Measurements from ENCODE around the gene GNL2. TPM values are rescaled to one million over a fixed set of nuclear protein-coding genes. Genes with fewer than 3 reads are reported as not detected.
"Not testable (repeated sequence)": the region's sequence is repeated elsewhere in the genome, so short reads cannot be mapped to it uniquely, and the experiment has no call there.

Gene GNL2
- total RNA-seq, 2 experiments from 2014 or later = 50.6 to 52.8 TPM

DNA sequence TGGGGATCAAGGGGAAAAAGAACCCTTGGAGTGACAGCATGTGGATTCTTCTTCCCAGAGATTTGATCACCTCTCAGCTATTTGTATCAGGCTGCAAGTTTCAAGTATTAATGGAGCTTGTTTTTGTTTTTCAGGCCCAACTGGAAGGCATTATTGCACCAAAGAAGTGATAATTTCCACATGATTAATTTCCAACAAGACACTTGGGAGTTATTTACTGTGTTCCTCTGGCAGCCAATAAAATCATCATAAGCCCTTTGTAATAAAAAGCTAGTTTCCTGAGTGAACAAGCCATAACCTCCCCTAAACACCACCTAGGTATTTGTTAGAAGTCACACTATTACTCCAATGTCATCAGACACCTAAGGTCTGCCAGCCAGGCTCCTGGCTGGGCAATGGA, 30.8 kb downstream of the GNL2 start:
- POLR2A ChIA-PET = interaction anchor here (0.8 to 1.7 kb wide), 3 partner anchors 11 to 112 kb away, joined by 3 to 6 read pairs (median 6); partner anchors contain the start of genes GNL2 and SNIP1
- Mint-ChIP-seq H3K9me3 (no peaks in the 10 kb centered on the region), H3K36me3 (ENCODE audit: low read depth) (peaks cover 53% of the 10 kb centered on the region)

GRCh38 chr1:37562984-37563383, 32.8 kb downstream of the GNL2 start:
- Mint-ChIP-seq H3K9me3 (no peaks in the 10 kb centered on the region), H3K36me3 (ENCODE audit: low read depth) (peaks cover 34% of the 10 kb centered on the region), H3K27ac (peak overlapping the region; percentile 11), H3K27me3 (no peaks in the 10 kb centered on the region), H3K4me1 (peaks cover 16% of the 10 kb centered on the region), H3K4me3 (no peak overlapping the region)
- ChIA-PET CTCF (interaction anchor here (0.9 to 1.5 kb wide), 4 partner anchors 40 to 119 kb away, joined by 3 to 6 read pairs (median 4); no protein-coding TSS in a partner anchor), POLR2A (interaction anchor here (1.1 to 1.7 kb wide), 4 partner anchors 9 to 297 kb away, joined by 3 to 6 read pairs (median 3); partner anchors contain the start of genes MTF1 and SNIP1)
- no peak for DNase-seq

More for the DNA sequence above, 30.8 kb downstream of the GNL2 start:
- Mint-ChIP-seq H3K4me3 (no peak overlapping the region), H3K27ac (no peak overlapping the region), H3K4me1 (peaks cover 20% of the 10 kb centered on the region), H3K27me3 (no peaks in the 10 kb centered on the region)
- CTCF ChIA-PET = interaction anchor here (1.0 to 1.8 kb wide), 3 partner anchors 11 to 117 kb away, joined by 3 to 4 read pairs (median 3); partner anchors contain the start of gene SNIP1
- DNase-seq = no peak

DNA sequence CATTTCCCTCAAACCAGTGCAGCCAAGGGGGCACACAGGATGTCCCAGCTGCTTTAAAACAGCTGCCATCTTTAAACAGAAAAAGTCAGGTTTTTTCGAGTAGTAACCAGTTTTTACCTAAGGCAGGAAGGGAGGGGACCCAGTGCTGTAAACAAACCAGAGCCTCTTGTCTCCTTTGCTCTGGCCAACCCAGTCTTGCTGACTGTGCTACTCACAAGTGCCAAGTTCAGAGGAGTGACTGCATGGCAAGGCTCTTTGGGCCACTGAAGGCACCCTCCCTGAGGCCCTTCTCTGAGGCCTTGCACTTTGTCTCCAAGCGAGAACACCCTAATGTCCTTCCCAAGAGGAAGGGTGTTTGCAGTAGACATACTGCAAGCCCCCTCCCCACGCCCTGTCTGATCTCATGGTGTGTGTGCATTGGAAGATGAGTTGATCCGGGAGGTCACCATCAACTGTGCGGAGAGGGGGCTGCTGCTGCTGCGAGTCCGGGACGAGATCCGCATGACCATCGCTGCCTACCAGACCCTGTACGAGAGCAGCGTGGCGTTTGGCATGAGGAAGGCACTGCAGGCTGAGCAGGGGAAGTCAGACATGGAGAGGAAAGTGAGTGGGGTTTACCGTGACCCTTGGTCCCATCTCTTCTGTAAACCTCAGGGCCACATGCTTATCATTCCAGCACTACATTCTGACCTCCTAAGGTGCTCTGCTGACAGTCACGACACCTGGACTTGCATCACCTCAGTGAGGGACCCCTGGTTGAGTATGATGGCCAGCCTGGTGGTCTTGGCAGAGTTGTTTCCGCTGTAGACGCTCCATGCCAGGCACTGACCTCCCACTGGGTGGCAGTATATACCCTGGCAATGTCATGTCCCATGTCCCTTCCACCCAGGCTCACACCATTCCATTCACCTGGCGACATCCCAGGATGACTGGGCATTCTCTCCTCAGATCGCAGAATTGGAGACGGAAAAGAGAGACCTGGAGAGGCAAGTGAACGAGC, 34.3 kb downstream of the GNL2 start:
- Mint-ChIP-seq H3K27ac (peak overlapping the region; percentile 64), H3K4me1 (peaks cover 20% of the 10 kb centered on the region), H3K27me3 (no peaks in the 10 kb centered on the region), H3K4me3 (no peak overlapping the region), H3K9me3 (no peaks in the 10 kb centered on the region), H3K36me3 (ENCODE audit: low read depth) (peaks cover 19% of the 10 kb centered on the region)
- POLR2A ChIA-PET = no interaction called here
- CTCF ChIA-PET = interaction anchor here (0.8 to 0.9 kb wide), 4 partner anchors 47 to 122 kb away, joined by 3 to 4 read pairs (median 4); partner anchors contain the start of gene MEAF6
- peak; percentile 50 for DNase-seq

GRCh38 chr1:37560401-37561132, 35.2 kb downstream of the GNL2 start:
- peaks cover 25% of the 10 kb centered on the region for H3K4me1 Mint-ChIP-seq

GRCh38 chr1:37559957-37560379, 35.8 kb downstream of the GNL2 start:
- H3K9me3 Mint-ChIP-seq; H3K4me3 Mint-ChIP-seq; POLR2A ChIA-PET; H3K27me3 Mint-ChIP-seq; H3K27ac Mint-ChIP-seq; H3K36me3 Mint-ChIP-seq (ENCODE audit: low read depth); CTCF ChIA-PET; DNase-seq: not testable (repeated sequence)
- peaks cover 28% of the 10 kb centered on the region for H3K4me1 Mint-ChIP-seq

More at GRCh38 chr1:37560401-37561132, 35.2 kb downstream of the GNL2 start:
- Mint-ChIP-seq H3K27ac (peak overlapping the region; percentile 64), H3K4me3 (no peak overlapping the region), H3K36me3 (ENCODE audit: low read depth) (peaks cover 12% of the 10 kb centered on the region), H3K9me3 (no peaks in the 10 kb centered on the region), H3K27me3 (no peaks in the 10 kb centered on the region)
- no peak for DNase-seq
- POLR2A ChIA-PET = no interaction called here
- CTCF ChIA-PET = interaction anchor here (0.9 kb wide), 2 partner anchors 46 to 123 kb away, joined by 3 to 4 read pairs; partner anchors contain the start of gene MEAF6

GRCh38 chr1:37559080-37559479, 36.7 kb downstream of the GNL2 start:
- peaks cover 10% of the 10 kb centered on the region for H3K36me3 Mint-ChIP-seq (ENCODE audit: low read depth)
- H3K27ac Mint-ChIP-seq = no peak overlapping the region
- no peak overlapping the region for H3K4me3 Mint-ChIP-seq
- DNase-seq = no peak
- ChIA-PET POLR2A (no interaction called here), CTCF (no interaction called here)
- peaks cover 36% of the 10 kb centered on the region for H3K4me1 Mint-ChIP-seq
- no peaks in the 10 kb centered on the region for H3K27me3 Mint-ChIP-seq
- H3K9me3 Mint-ChIP-seq = peaks cover 2% of the 10 kb centered on the region

DNA sequence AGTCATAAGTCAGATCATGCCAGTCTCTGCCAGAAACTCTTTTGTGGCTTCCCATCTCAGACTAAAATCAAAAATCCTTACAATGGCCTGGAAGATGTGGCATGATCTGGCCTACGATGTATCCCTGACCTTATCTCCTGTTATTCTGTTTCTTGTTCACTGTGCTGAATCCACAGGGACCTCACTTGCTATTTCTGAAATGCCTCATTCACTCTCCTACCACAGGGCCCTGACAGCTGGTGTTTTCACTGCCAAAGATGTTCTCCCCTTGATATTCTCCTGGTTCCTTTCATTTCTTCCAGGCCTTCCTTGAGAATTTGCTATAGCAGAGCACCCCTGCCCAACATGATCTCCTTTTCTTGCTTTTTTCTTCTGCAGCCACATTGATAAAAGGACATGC, 37.3 kb downstream of the GNL2 start:
- CTCF ChIA-PET = interaction anchor here (0.6 kb wide), 1 partner anchor 131 kb away, joined by 4 read pairs; no protein-coding TSS in a partner anchor
- Mint-ChIP-seq H3K27ac (no peak overlapping the region), H3K4me3 (no peak overlapping the region), H3K4me1 (peaks cover 39% of the 10 kb centered on the region), H3K36me3 (ENCODE audit: low read depth) (peaks cover 12% of the 10 kb centered on the region), H3K9me3 (peaks cover 2% of the 10 kb centered on the region), H3K27me3 (no peaks in the 10 kb centered on the region)
- DNase-seq = no peak
- POLR2A ChIA-PET = no interaction called here

GRCh38 chr1:37557402-37557801, 38.3 kb downstream of the GNL2 start:
- CTCF ChIA-PET = no interaction called here
- Mint-ChIP-seq H3K36me3 (ENCODE audit: low read depth) (peaks cover 20% of the 10 kb centered on the region), H3K9me3 (peaks cover 2% of the 10 kb centered on the region), H3K4me3 (no peak overlapping the region), H3K27ac (no peak overlapping the region), H3K27me3 (no peaks in the 10 kb centered on the region), H3K4me1 (peaks cover 48% of the 10 kb centered on the region)
- POLR2A ChIA-PET = interaction anchor here (1.2 kb wide), 1 partner anchor 43 kb away, joined by 3 read pairs; the partner anchor contains the start of gene MEAF6
- no peak for DNase-seq

DNA sequence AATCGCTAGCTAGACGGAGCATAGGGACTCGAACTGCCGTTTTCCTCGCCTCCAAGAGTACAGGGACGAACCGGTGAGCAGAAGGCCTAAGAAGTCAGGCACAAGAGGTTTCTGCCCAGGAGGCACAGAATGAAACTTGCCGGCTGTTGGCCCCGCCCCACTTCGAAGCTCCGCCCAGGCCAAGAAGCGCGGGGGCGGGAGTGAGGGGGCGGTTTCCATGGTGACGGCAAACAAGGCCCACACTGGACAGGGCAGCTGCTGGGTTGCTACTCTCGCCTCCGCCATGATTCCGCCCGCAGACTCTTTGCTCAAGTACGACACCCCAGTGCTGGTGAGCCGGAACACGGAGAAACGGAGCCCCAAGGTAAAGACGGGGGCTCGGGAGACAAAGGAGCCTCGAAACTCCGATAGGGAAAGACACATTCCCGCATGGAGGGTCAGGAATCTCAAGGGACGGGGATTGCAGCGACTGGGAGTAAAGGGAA, 39.0 kb downstream of the GNL2 start, which contains the start of gene DNALI1:
TSS of gene DNALI1 (plus strand) at position 229 of the 485 bp plus-strand sequence. CDS start at position 284, 55 bp downstream.
- no peak within 1 kb of the TSS for H3K27ac Mint-ChIP-seq
- ChIA-PET POLR2A (interaction anchor here (1.2 kb wide), 1 partner anchor 42 kb away, joined by 3 read pairs; the partner anchor contains the start of gene MEAF6), CTCF (no interaction called here)
- H3K9me3 Mint-ChIP-seq = peaks cover 2% of the 10 kb centered on the region
- no peak within 1 kb of the TSS for H3K4me3 Mint-ChIP-seq
- H3K27me3 Mint-ChIP-seq = no peaks in the 10 kb centered on the region
- peaks cover 23% of the 10 kb centered on the region for H3K36me3 Mint-ChIP-seq (ENCODE audit: low read depth)
- DNase-seq = peak; percentile 38
- peaks cover 52% of the 10 kb centered on the region for H3K4me1 Mint-ChIP-seq

GRCh38 chr1:37553927-37554808, 41.6 kb downstream of the GNL2 start, which contains the start of gene SNIP1:
Gene SNIP1, minus strand, starts transcription at chr1:37554293. Its CDS starts 64 bp downstream, at chr1:37554229.
- DNase-seq = peak; percentile 94
- H3K27me3 Mint-ChIP-seq = no peaks in the 10 kb centered on the region
- H3K27ac Mint-ChIP-seq = peak within 1 kb of the TSS; percentile 92

GRCh38 chr1:37553598-37553926, 42.2 kb downstream of the GNL2 start:
- peaks cover 2% of the 10 kb centered on the region for H3K9me3 Mint-ChIP-seq
- ChIA-PET CTCF (interaction anchor here (1.0 to 2.2 kb wide), 4 partner anchors 11 to 128 kb away, joined by 3 to 15 read pairs (median 4); partner anchors contain the start of gene MEAF6), POLR2A (interaction anchor here (1.0 to 2.3 kb wide), 14 partner anchors 10 to 138 kb away, joined by 3 to 21 read pairs (median 6); partner anchors contain the start of genes CDCA8, GNL2, MEAF6 and ZC3H12A)
- peak overlapping the region; percentile 92 for H3K27ac Mint-ChIP-seq
- H3K4me1 Mint-ChIP-seq = peaks cover 59% of the 10 kb centered on the region
- DNase-seq = no peak
- peak overlapping the region; percentile 90 for H3K4me3 Mint-ChIP-seq
- peaks cover 49% of the 10 kb centered on the region for H3K36me3 Mint-ChIP-seq (ENCODE audit: low read depth)
- no peaks in the 10 kb centered on the region for H3K27me3 Mint-ChIP-seq

More at GRCh38 chr1:37553927-37554808, 41.6 kb downstream of the GNL2 start, which contains the start of gene SNIP1:
- Mint-ChIP-seq H3K9me3 (peaks cover 2% of the 10 kb centered on the region), H3K4me3 (peak within 1 kb of the TSS; percentile 90), H3K4me1 (peaks cover 57% of the 10 kb centered on the region), H3K36me3 (ENCODE audit: low read depth) (peaks cover 43% of the 10 kb centered on the region)
- CTCF ChIA-PET = interaction anchor here (0.8 to 2.2 kb wide), 5 partner anchors 10 to 128 kb away, joined by 3 to 15 read pairs (median 3); partner anchors contain the start of gene MEAF6
- POLR2A ChIA-PET = interaction anchor here (0.6 to 2.3 kb wide), 15 partner anchors 9 to 138 kb away, joined by 3 to 21 read pairs (median 5); partner anchors contain the start of genes CDCA8, GNL2, MEAF6 and ZC3H12A

All from activated CD4-positive, alpha-beta memory T cell treated with anti-CD3 and anti-CD28 coated beads, Interleukin-2, amount 10 ng/mL, durations not matched to agents 7 days and 5 days (primary cell).